NT2/D1 (cell line): ENCODE data around the gene NTNG1.

Experiments
- DNase-seq: peaks from one replicate; pipeline ENCODE4 v3.0.0-alpha.2; 2011; ENCODE audit warnings: low read depth, low spot score
- H3K27me3 ChIP-seq: 2 replicates; pipeline ENCODE4 v1.6.0; 2011; ENCODE audit warnings: mild to moderate bottlenecking; ENCODE audit not compliant: insufficient read length, insufficient read depth
- H3K36me3 ChIP-seq: 2 replicates; pipeline ENCODE4 v1.6.1; 2011; ENCODE audit warnings: mild to moderate bottlenecking, low read length, mixed read lengths; ENCODE audit not compliant: insufficient read depth, insufficient read length
- H3K4me1 ChIP-seq: 2 replicates; pipeline ENCODE4 v1.5.1; 2011; ENCODE audit not compliant: insufficient read depth, insufficient read length
- H3K4me3 ChIP-seq: 2 replicates; pipeline ENCODE4 v1.5.1; 2011; ENCODE audit warnings: low read depth; ENCODE audit not compliant: insufficient read length
- H3K9ac ChIP-seq: 2 replicates; pipeline ENCODE4 v1.6.0; 2011; ENCODE audit warnings: low read depth; ENCODE audit not compliant: insufficient read length
- H3K9me3 ChIP-seq: 2 replicates; pipeline ENCODE4 v1.5.1; 2011; ENCODE audit warnings: mild to moderate bottlenecking, low read length; ENCODE audit not compliant: insufficient read depth
- SUZ12 ChIP-seq: IDR thresholded peaks from 2 replicates; pipeline ENCODE4 v1.6.1; 2011; ENCODE audit not compliant: insufficient read length, insufficient read depth; ENCODE audit errors: extremely low read depth
- YY1 ChIP-seq: IDR thresholded peaks from 2 replicates; pipeline ENCODE4 v1.6.1; 2011; ENCODE audit not compliant: insufficient read length, insufficient read depth
- ZNF274 ChIP-seq: IDR thresholded peaks from 2 replicates; pipeline ENCODE4 v1.6.1; 2011; ENCODE audit warnings: mild to moderate bottlenecking, low read depth, low read length

NTNG1 gene

DNA sequence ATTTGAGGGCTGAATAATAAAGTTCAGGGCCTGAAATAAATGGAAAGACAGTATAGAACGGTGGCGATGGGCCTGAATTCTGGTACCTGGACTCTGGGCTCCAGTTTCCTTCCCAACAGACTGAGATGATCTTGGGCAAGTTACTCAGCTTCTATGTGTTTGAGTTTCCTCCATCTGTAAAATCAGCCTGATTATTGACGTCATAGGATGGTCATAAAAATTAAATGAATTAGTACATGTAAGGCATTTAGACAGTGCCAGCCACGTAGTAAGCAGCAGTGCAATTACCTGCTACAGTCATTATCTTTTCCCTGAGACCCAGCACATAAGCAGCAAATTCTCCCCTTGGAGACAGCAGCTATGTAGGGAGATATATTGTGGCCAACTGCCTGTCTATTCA lies 260.9 kb downstream of the NTNG1 start:
- no peak for DNase-seq
- Histone ChIP-seq H3K27me3 (no peaks in the 10 kb centered on the region), H3K36me3 (no peaks in the 10 kb centered on the region), H3K4me3 (no peak overlapping the region), H3K4me1 (no peaks in the 10 kb centered on the region), H3K9me3 (no peaks in the 10 kb centered on the region), H3K9ac (no peak overlapping the region)
- TF ChIP-seq ZNF274 (no peak), YY1 (no peak), SUZ12 (no peak)

DNA sequence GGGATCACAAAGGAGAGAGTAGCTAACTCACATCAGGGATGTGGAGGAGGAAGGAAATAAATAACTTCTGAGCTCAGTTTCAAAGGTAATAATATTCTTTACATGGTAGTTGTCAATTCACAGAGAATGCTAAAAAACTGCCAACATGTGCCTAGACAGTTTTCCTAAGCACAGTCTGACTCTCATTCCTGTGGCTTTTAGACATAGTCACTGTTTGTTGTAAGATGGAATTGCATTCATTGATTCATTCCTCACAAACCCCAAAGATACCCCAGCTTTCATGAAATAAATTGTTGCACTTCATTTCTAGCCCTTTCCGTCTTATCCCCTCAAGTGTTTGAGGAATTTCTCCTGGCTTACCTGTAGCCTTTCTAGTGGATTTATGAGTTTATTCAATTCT lies 263.9 kb downstream of the NTNG1 start:
- Histone ChIP-seq H3K9me3 (no peaks in the 10 kb centered on the region), H3K36me3 (no peaks in the 10 kb centered on the region), H3K4me1 (no peaks in the 10 kb centered on the region), H3K27me3 (no peaks in the 10 kb centered on the region), H3K9ac (no peak overlapping the region), H3K4me3 (no peak overlapping the region)
- no peak for TF ChIP-seq ZNF274
- no peak for TF ChIP-seq SUZ12
- no peak for TF ChIP-seq YY1
- DNase-seq: no peak

DNA sequence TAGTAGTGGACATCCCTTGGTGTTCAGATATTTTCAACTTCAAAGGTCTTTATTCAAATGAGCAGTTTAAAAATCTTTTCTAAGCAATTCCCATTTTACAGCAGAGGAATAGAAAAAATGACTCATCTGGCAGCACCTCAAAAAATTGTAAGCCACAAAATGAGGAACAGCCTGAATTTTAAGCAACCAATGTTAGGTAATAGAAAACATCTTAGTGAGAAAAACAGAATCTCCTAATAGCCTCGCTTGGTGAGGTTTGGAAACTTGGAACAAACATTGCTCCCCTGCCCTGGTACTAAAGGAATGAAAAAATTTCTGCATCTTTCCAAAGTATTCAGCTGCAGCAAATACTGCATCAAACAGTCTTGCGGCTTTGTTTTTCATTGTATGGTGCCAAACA lies 264.4 kb downstream of the NTNG1 start:
- TF ChIP-seq SUZ12 (no peak), YY1 (no peak), ZNF274 (no peak)
- H3K36me3 ChIP-seq: no peaks in the 10 kb centered on the region
- DNase-seq: no peak

DNA sequence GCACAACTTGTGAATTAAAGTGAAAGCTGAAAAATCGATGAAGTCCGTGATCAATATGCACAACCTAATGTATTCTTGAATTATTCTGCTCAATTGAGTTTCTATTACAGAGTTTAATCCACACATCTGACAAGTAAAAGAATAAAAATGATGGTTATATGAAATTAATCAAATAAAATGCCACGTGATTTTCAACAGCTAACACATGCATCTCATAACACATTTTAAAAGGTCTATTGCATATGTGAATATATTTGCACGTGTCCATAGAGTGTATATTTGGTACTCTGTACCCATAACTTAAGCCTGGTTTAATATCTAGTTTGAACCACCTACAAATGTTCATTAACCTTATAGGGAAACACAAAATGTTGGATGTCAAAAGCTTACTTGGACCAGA lies 266.2 kb downstream of the NTNG1 start:
- no peak for TF ChIP-seq YY1
- no peak for TF ChIP-seq ZNF274
- TF ChIP-seq SUZ12: no peak
- Histone ChIP-seq H3K4me3 (no peak overlapping the region), H3K9ac (no peak overlapping the region), H3K9me3 (no peaks in the 10 kb centered on the region), H3K4me1 (no peaks in the 10 kb centered on the region), H3K36me3 (no peaks in the 10 kb centered on the region), H3K27me3 (no peaks in the 10 kb centered on the region)
- no peak for DNase-seq

More for the DNA sequence above, 264.4 kb downstream of the NTNG1 start:
- Histone ChIP-seq H3K27me3 (no peaks in the 10 kb centered on the region), H3K4me3 (no peak overlapping the region), H3K9ac (no peak overlapping the region), H3K4me1 (no peaks in the 10 kb centered on the region), H3K9me3 (no peaks in the 10 kb centered on the region)

DNA sequence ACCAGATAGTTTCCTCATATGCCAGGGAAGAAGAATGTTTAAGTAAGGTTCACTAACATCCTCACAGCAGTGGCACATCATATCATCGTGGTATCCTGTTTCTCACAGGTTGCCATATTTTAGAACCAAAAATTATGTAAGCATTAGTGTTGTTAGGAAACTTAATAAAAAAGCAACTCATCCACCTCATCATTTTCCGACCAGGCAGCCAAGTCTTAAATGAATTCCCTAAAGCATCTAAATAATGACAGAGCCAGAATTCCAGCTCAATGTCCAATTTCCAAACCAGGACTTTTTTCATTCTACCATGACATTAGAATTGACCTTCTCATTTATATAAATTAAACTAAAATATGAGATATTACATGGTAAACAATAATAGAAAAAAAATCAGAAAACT lies 272.7 kb downstream of the NTNG1 start:
- Histone ChIP-seq H3K9me3 (no peaks in the 10 kb centered on the region), H3K36me3 (no peaks in the 10 kb centered on the region), H3K27me3 (no peaks in the 10 kb centered on the region), H3K4me3 (no peak overlapping the region), H3K4me1 (no peaks in the 10 kb centered on the region), H3K9ac (no peak overlapping the region)
- no peak for TF ChIP-seq SUZ12
- TF ChIP-seq ZNF274: no peak
- TF ChIP-seq YY1: no peak
- DNase-seq: no peak

DNA sequence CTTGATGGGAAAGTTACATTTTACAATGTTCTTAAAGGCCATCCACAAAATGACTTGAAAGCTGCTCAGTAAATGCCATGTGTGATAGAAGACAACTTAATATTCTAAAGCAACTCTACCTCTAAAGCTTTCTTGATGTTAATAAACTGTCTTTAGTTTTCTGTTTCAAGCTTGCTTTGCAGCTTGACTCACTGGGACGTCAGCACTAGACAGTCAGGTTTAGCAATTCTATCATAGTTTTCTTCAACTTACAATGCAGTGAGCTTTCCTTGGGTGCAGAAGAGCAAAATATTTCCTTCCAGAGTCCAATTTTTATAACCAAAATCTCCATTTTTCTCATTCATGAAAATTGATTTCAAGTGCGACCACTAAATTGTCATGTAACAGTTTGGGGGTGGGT lies 273.1 kb downstream of the NTNG1 start:
- no peak for DNase-seq
- TF ChIP-seq SUZ12 (no peak), YY1 (no peak), ZNF274 (no peak)
- no peaks in the 10 kb centered on the region for H3K9me3 ChIP-seq
- no peak overlapping the region for H3K9ac ChIP-seq
- H3K27me3 ChIP-seq: no peaks in the 10 kb centered on the region
- no peaks in the 10 kb centered on the region for H3K36me3 ChIP-seq
- H3K4me3 ChIP-seq: no peak overlapping the region
- H3K4me1 ChIP-seq: no peaks in the 10 kb centered on the region

DNA sequence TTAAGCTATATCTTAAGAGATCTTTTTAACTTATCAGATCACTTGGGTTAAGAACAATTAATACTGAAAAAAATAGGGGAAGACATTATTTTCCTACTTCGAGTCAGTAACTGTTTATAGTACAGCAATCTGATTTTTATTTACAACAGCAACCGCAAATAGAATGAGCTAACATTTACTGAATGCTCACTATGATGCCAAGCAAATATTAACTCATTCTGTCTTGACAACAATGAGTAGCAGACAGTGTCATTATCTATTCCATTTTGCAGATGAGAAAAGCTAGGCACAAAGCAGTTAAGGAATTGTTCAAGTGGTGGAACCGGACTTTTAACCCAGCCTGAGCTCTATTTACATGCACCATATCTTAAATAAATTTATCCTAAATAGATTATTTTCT lies 273.7 kb downstream of the NTNG1 start:
- TF ChIP-seq ZNF274 (no peak), YY1 (no peak), SUZ12 (no peak)
- H3K27me3 ChIP-seq: no peaks in the 10 kb centered on the region
- no peaks in the 10 kb centered on the region for H3K9me3 ChIP-seq
- no peak for DNase-seq
- H3K9ac ChIP-seq: no peak overlapping the region
- H3K4me1 ChIP-seq: no peaks in the 10 kb centered on the region
- no peak overlapping the region for H3K4me3 ChIP-seq
- H3K36me3 ChIP-seq: no peaks in the 10 kb centered on the region

DNA sequence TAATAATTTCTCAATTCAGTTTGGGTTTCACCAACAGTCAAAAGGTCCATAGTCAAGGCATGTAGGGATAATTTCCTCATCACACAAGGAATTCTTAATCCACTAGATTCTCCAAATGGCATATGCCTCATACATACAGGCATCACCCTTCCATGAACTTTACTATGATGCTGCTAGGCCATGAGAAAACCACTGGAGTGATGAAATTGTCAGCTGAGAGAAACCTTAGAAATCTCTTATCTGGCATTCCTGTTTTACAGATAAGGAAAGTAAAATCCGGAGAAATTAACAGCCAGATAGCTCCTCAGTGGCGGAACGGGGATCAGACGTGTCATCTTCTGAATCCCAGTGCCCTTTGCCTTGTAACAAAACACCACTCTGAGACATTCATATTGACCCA lies 274.4 kb downstream of the NTNG1 start:
- no peaks in the 10 kb centered on the region for H3K36me3 ChIP-seq
- no peak for DNase-seq
- TF ChIP-seq YY1 (no peak), ZNF274 (no peak), SUZ12 (no peak)
- no peaks in the 10 kb centered on the region for H3K4me1 ChIP-seq
- H3K9me3 ChIP-seq: no peaks in the 10 kb centered on the region
- H3K9ac ChIP-seq: no peak overlapping the region
- no peaks in the 10 kb centered on the region for H3K27me3 ChIP-seq
- H3K4me3 ChIP-seq: no peak overlapping the region
